NT2/D1 (cell line): ENCODE measurements around the gene CYP2F1.
A peak's percentile ranks its signal among the peaks of the same experiment; 100 is the strongest.
"Not testable (repeated sequence)": the region's sequence is repeated elsewhere in the genome, so short reads cannot be mapped to it uniquely, and the experiment has no call there.

Source experiments
- DNase-seq: peaks from one replicate; pipeline ENCODE4 v3.0.0-alpha.2; 2011; ENCODE audit warnings: low read depth, low spot score
- H3K27me3 ChIP-seq: 2 replicates; pipeline ENCODE4 v1.6.0; 2011; ENCODE audit warnings: mild to moderate bottlenecking; ENCODE audit not compliant: insufficient read length, insufficient read depth
- H3K36me3 ChIP-seq: 2 replicates; pipeline ENCODE4 v1.6.1; 2011; ENCODE audit warnings: mild to moderate bottlenecking, low read length, mixed read lengths; ENCODE audit not compliant: insufficient read depth, insufficient read length
- H3K4me1 ChIP-seq: 2 replicates; pipeline ENCODE4 v1.5.1; 2011; ENCODE audit not compliant: insufficient read depth, insufficient read length
- H3K4me3 ChIP-seq: 2 replicates; pipeline ENCODE4 v1.5.1; 2011; ENCODE audit warnings: low read depth; ENCODE audit not compliant: insufficient read length
- H3K9ac ChIP-seq: 2 replicates; pipeline ENCODE4 v1.6.0; 2011; ENCODE audit warnings: low read depth; ENCODE audit not compliant: insufficient read length
- H3K9me3 ChIP-seq: 2 replicates; pipeline ENCODE4 v1.5.1; 2011; ENCODE audit warnings: mild to moderate bottlenecking, low read length; ENCODE audit not compliant: insufficient read depth
- SUZ12 ChIP-seq: IDR thresholded peaks from 2 replicates; pipeline ENCODE4 v1.6.1; 2011; ENCODE audit not compliant: insufficient read length, insufficient read depth; ENCODE audit errors: extremely low read depth
- YY1 ChIP-seq: IDR thresholded peaks from 2 replicates; pipeline ENCODE4 v1.6.1; 2011; ENCODE audit not compliant: insufficient read length, insufficient read depth
- ZNF274 ChIP-seq: IDR thresholded peaks from 2 replicates; pipeline ENCODE4 v1.6.1; 2011; ENCODE audit warnings: mild to moderate bottlenecking, low read depth, low read length

CYP2F1 gene

GRCh38 chr19:41111750-41112295, 2.4 kb upstream of the CYP2F1 start:
- Histone ChIP-seq H3K36me3 (no peaks in the 10 kb centered on the region), H3K9ac (no peak overlapping the region), H3K4me3 (no peak overlapping the region), H3K4me1 (no peaks in the 10 kb centered on the region), H3K9me3 (peaks cover 34% of the 10 kb centered on the region; the same call in 1 of the 2 replicates), H3K27me3 (no peaks in the 10 kb centered on the region)
- TF ChIP-seq YY1: no peak
- TF ChIP-seq SUZ12: no peak
- TF ChIP-seq ZNF274: no peak
- DNase-seq: no peak

DNA sequence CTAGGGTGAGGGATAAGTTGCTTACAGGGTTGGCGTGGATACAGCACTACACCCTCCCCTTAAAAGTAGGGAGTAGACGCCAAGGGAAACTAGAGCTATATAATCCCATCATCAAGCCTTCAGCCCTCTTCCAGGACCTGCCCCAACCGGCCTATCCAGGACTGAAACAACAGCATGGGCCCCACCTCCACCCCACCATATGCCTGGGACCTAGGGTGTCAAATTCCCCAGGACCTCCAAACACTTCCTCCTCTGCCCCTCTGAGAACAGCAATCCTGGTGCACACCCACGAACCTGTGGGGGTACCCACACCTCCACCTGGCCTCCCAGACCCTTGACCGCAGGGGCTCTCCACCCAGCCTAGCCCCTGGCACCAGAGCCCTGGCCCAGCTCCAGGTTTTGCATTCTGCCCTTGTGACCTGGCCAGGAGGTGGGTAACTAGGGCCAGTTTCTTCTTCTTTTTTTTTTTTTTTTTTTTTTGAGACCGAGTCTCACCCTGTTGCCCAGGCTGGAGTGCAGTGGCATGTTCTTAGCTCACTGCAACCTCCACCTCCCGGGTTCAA, 1.4 kb upstream of the CYP2F1 start:
- TF ChIP-seq SUZ12 (no peak), ZNF274 (no peak), YY1 (no peak)
- DNase-seq: no peak
- Histone ChIP-seq H3K36me3 (no peaks in the 10 kb centered on the region), H3K4me3 (no peak overlapping the region), H3K4me1 (no peaks in the 10 kb centered on the region), H3K9me3 (peaks cover 34% of the 10 kb centered on the region; the same call in 1 of the 2 replicates), H3K27me3 (no peaks in the 10 kb centered on the region), H3K9ac (no peak overlapping the region)

GRCh38 chr19:41116261-41116660, 2.0 kb downstream of the CYP2F1 start:
- no peaks in the 10 kb centered on the region for H3K36me3 ChIP-seq
- no peaks in the 10 kb centered on the region for H3K4me1 ChIP-seq

DNA sequence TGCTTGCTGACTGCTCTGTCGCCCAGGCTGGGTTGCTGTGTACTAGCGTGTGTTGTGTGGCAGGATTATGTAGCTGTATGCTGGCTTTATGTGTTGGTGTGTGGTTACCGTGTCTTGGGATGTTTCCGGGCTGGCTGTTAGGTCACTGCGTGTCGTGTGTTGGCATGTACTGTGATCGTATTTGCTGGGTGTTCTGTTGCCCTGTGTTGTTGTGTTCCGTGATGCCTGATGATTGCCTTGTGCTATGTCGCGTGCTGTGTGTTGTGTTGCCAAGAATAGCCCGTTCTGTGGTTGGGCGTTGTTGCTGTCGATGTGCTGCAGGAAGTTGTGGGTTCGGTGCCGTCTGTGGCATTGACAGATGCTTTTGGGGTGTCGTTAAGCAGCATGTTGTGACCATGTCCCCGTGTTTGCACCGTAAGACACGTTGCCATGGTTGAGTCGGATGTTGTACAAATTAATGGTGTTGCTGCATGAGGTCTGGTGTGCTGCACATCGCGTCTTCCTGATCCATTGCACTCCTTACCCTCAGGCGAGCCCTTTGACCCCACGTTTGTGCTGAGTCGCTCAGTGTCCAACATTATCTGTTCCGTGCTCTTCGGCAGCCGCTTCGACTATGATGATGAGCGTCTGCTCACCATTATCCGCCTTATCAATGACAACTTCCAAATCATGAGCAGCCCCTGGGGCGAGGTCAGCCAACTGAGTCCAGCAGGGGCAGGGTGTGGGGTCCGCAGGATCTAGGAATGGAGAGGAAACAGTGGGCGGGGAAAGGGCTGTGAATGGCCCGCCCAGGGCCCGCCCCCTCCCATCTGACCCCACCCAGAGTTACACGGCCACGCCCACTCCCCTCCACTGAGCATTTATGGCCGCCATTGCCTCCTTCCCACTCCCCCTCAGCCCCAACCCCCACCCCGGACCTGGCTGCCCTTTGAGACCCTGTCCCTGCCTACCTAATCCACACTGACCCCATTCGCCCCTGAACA, 7.0 kb downstream of the CYP2F1 start:
- not testable (repeated sequence) for H3K4me1 ChIP-seq, H3K9me3 ChIP-seq, H3K27me3 ChIP-seq, H3K36me3 ChIP-seq, H3K9ac ChIP-seq, H3K4me3 ChIP-seq, DNase-seq

More at GRCh38 chr19:41116261-41116660, 2.0 kb downstream of the CYP2F1 start:
- Histone ChIP-seq H3K9me3 (peaks cover 34% of the 10 kb centered on the region; the same call in 1 of the 2 replicates), H3K27me3 (no peaks in the 10 kb centered on the region), H3K4me3 (no peak overlapping the region), H3K9ac (no peak overlapping the region)
- DNase-seq: no peak
- TF ChIP-seq YY1 (no peak), SUZ12 (no peak), ZNF274 (no peak)

- H3K9me3 ChIP-seq, H3K4me1 ChIP-seq, H3K27me3 ChIP-seq, H3K36me3 ChIP-seq, DNase-seq, H3K4me3 ChIP-seq, H3K9ac ChIP-seq: not testable (repeated sequence)
Measured at GRCh38 chr19:41122846-41123245, 8.6 kb downstream of the CYP2F1 start.

- no peaks in the 10 kb centered on the region for H3K9me3 ChIP-seq
Measured at GRCh38 chr19:41123716-41124294, 9.6 kb downstream of the CYP2F1 start.

DNA sequence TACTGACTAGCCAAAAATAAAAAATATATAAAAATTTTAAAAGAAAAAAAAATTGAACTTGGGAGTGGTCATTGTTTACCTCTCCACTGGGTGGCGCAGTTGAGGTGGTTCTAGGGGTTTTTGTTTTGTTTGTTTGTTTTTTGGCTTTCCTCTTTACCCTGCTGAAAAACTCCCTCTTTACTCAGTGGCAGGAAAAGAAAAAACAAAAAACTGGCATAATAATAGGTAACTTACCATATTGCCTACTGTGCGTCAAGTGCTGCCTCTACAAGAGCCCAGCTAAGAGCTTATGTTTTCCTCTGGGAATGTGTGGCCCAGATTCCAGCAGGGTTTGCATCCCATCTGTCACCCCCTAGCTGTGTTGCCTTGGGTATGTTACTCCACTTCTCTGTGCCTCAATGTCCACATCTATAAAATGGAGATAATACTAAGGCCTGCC, 12.6 kb downstream of the CYP2F1 start:
- DNase-seq, H3K36me3 ChIP-seq, H3K4me1 ChIP-seq, H3K27me3 ChIP-seq, H3K9me3 ChIP-seq, H3K4me3 ChIP-seq, H3K9ac ChIP-seq: not testable (repeated sequence)

More at GRCh38 chr19:41123716-41124294, 9.6 kb downstream of the CYP2F1 start:
- Histone ChIP-seq H3K9ac (no peak overlapping the region), H3K27me3 (no peaks in the 10 kb centered on the region), H3K4me3 (no peak overlapping the region), H3K36me3 (no peaks in the 10 kb centered on the region), H3K4me1 (no peaks in the 10 kb centered on the region)
- DNase-seq: no peak
- no peak for TF ChIP-seq YY1
- TF ChIP-seq SUZ12: no peak

- H3K9ac ChIP-seq, H3K36me3 ChIP-seq, H3K4me3 ChIP-seq, H3K4me1 ChIP-seq, H3K9me3 ChIP-seq, H3K27me3 ChIP-seq, DNase-seq: not testable (repeated sequence)
Measured at GRCh38 chr19:41127362-41127761, 13.1 kb downstream of the CYP2F1 start.

DNA sequence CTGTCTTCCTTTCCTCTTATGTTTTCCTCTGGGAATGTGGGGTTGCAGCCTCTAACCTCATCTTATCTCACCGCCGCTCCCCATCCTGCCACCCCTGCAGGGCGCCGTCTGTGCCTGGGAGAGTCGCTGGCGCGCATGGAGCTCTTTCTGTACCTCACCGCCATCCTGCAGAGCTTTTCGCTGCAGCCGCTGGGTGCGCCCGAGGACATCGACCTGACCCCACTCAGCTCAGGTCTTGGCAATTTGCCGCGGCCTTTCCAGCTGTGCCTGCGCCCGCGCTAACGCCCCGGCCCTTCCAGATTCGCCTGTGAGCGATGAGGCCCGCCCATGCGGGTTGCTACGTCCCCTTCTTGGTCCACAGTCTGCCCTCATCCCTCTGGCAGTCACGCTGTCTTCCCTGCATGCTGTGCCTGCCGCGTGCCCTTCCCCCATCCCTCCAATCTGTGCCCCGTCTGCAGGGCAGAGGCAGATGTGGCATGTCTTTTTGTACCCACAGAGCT, 13.6 kb downstream of the CYP2F1 start:
- H3K9ac ChIP-seq, H3K27me3 ChIP-seq, H3K9me3 ChIP-seq, H3K4me3 ChIP-seq, H3K36me3 ChIP-seq, H3K4me1 ChIP-seq: not testable (repeated sequence)
- peak; percentile 25 for DNase-seq
